Anterior cingulate cortex (tissue), 58 donors: ENCODE measurements around the gene HLA-DPA1.
"Not testable (repeated sequence)": the region's sequence is repeated elsewhere in the genome, so short reads cannot be mapped to it uniquely, and the experiment has no call there.

Experiments used
- DNase-seq, 58 donors: peaks; one replicate each; lab custom pipeline; 2025; lab: John Stamatoyannopoulos, UW

Gene HLA-DPA1

GRCh38 chr6:33073431-33073871 is at the start of gene HLA-DPA1:
Gene HLA-DPA1, minus strand, starts transcription at chr6:33073649.
- DNase-seq = peak in 13 of 58 donors; percentile 9 to 58 (median 19)

- no peak for DNase-seq
These were observed 49.7 kb upstream of the HLA-DPA1 start for GRCh38 chr6:33123181-33123580.

- DNase-seq = no peak
These were observed 46.6 kb upstream of the HLA-DPA1 start for GRCh38 chr6:33120001-33120400.

GRCh38 chr6:33118525-33119123 is 45.2 kb upstream of the HLA-DPA1 start:
- peak in 2 of 58 donors; percentile 4 to 28 for DNase-seq

GRCh38 chr6:33117811-33118277 is 44.4 kb upstream of the HLA-DPA1 start:
- DNase-seq = no peak

- DNase-seq = peak in 4 of 58 donors; percentile 6 to 46 (median 31)
These were observed 43.6 kb upstream of the HLA-DPA1 start for GRCh38 chr6:33116841-33117711.

- DNase-seq = no peak
These were observed 43.0 kb upstream of the HLA-DPA1 start for GRCh38 chr6:33116417-33116816.

GRCh38 chr6:33114406-33114805 is 41.0 kb upstream of the HLA-DPA1 start:
- DNase-seq = no peak

GRCh38 chr6:33113755-33114154 is 40.3 kb upstream of the HLA-DPA1 start:
- DNase-seq = no peak

GRCh38 chr6:33112148-33112547 is 38.7 kb upstream of the HLA-DPA1 start:
- DNase-seq = peak in 14 of 58 donors; percentile 5 to 69 (median 15)

- DNase-seq = no peak
These were observed 34.9 kb upstream of the HLA-DPA1 start for GRCh38 chr6:33108307-33108706.

GRCh38 chr6:33107641-33108040 is 34.2 kb upstream of the HLA-DPA1 start:
- no peak for DNase-seq

GRCh38 chr6:33105916-33106871 is 32.7 kb upstream of the HLA-DPA1 start:
- no peak for DNase-seq

GRCh38 chr6:33105386-33105785 is 31.9 kb upstream of the HLA-DPA1 start:
- no peak for DNase-seq

GRCh38 chr6:33104887-33105286 is 31.4 kb upstream of the HLA-DPA1 start:
- no peak for DNase-seq

- no peak for DNase-seq
These were observed 30.3 kb upstream of the HLA-DPA1 start for GRCh38 chr6:33103776-33104175.

GRCh38 chr6:33101121-33101737 is 27.8 kb upstream of the HLA-DPA1 start:
- DNase-seq = not testable (repeated sequence)

GRCh38 chr6:33095681-33096080 is 22.2 kb upstream of the HLA-DPA1 start:
- DNase-seq = no peak

GRCh38 chr6:33093855-33094254 is 20.4 kb upstream of the HLA-DPA1 start:
- no peak for DNase-seq

GRCh38 chr6:33092385-33092784 is 18.9 kb upstream of the HLA-DPA1 start:
- DNase-seq = no peak
